CD4-positive, alpha-beta T cell treated with Interleukin-2 at 100 ng/mL for 4 hours (primary cell): ENCODE results near the gene OARD1.
"Not testable (repeated sequence)": the region's sequence is repeated elsewhere in the genome, so short reads cannot be mapped to it uniquely, and the experiment has no call there.

Experiments used
- DNase-seq: peaks from one replicate; pipeline ENCODE4 v3.0.0-alpha.2; 2020; ENCODE audit warnings: low spot score

OARD1 gene

GRCh38 chr6:41071923-41072835, at the start of gene OARD1:
OARD1 (minus strand) TSS chr6:41072356; CDS start chr6:41071634, 722 bp downstream.
- peak; percentile 100 for DNase-seq

GRCh38 chr6:41120058-41120457, 47.9 kb upstream of the OARD1 start:
- DNase-seq = no peak

- no peak for DNase-seq
Measured at GRCh38 chr6:41119508-41119907, 47.4 kb upstream of the OARD1 start.

- not testable (repeated sequence) for DNase-seq
Measured at GRCh38 chr6:41115027-41115426, 42.9 kb upstream of the OARD1 start.

GRCh38 chr6:41111017-41111416, 38.9 kb upstream of the OARD1 start:
- no peak for DNase-seq

- no peak for DNase-seq
Measured at GRCh38 chr6:41103847-41104246, 31.7 kb upstream of the OARD1 start.

- no peak for DNase-seq
Measured at GRCh38 chr6:41100871-41101287, 28.7 kb upstream of the OARD1 start.

GRCh38 chr6:41098366-41098765, 26.2 kb upstream of the OARD1 start:
- no peak for DNase-seq

- no peak for DNase-seq
Measured at GRCh38 chr6:41097467-41098090, 25.4 kb upstream of the OARD1 start.

- no peak for DNase-seq
Measured at GRCh38 chr6:41093729-41094128, 21.6 kb upstream of the OARD1 start.

- DNase-seq = peak; percentile 11
Measured at GRCh38 chr6:41092421-41093140, 20.4 kb upstream of the OARD1 start.

GRCh38 chr6:41090841-41091761, 18.9 kb upstream of the OARD1 start:
- DNase-seq = no peak

- no peak for DNase-seq
Measured at GRCh38 chr6:41088451-41088850, 16.3 kb upstream of the OARD1 start.

GRCh38 chr6:41085182-41085581, 13.0 kb upstream of the OARD1 start:
- no peak for DNase-seq

GRCh38 chr6:41083072-41083471, 10.9 kb upstream of the OARD1 start:
- no peak for DNase-seq

GRCh38 chr6:41080621-41081020, 8.5 kb upstream of the OARD1 start:
- peak; percentile 37 for DNase-seq

GRCh38 chr6:41079080-41079479, 6.9 kb upstream of the OARD1 start:
- no peak for DNase-seq

- no peak for DNase-seq
Measured at GRCh38 chr6:41078101-41078500, 5.9 kb upstream of the OARD1 start.

GRCh38 chr6:41077536-41077935, 5.4 kb upstream of the OARD1 start:
- no peak for DNase-seq

GRCh38 chr6:41075651-41076626, 3.8 kb upstream of the OARD1 start:
- no peak for DNase-seq
